HG02759 (cell line): ENCODE data around the gene SFR1.
"Not testable (repeated sequence)": the region's sequence is repeated elsewhere in the genome, so short reads cannot be mapped to it uniquely, and the experiment has no call there.

Source experiments
- ATAC-seq: cut with Tn5 transposase; IDR thresholded peaks from one replicate; pipeline ENCODE4 v1.9.1; 2021; ENCODE audit warnings: mild to moderate bottlenecking, moderate library complexity; ENCODE audit not compliant: unreplicated experiment

The SFR1 gene

DNA sequence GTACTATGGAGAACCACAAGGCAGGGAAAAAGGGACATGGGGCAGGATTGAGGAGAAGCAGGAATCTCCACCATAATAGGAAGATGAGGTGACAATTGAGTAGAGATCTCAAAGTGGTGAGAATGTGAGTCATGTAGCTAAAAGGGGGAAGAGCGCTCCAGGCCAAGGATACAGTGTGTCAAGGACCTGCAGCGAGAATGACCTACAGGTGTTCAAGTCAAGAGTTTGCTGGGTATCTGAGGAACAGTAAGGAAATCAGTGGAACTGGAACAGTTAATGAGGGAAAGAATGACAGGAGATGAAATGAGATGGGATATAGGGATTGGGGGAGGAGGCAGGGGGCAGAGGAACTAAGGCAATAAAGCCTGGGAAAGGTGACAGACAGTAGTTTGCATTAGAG is 33.6 kb downstream of the SFR1 start:
- no peak for ATAC-seq

DNA sequence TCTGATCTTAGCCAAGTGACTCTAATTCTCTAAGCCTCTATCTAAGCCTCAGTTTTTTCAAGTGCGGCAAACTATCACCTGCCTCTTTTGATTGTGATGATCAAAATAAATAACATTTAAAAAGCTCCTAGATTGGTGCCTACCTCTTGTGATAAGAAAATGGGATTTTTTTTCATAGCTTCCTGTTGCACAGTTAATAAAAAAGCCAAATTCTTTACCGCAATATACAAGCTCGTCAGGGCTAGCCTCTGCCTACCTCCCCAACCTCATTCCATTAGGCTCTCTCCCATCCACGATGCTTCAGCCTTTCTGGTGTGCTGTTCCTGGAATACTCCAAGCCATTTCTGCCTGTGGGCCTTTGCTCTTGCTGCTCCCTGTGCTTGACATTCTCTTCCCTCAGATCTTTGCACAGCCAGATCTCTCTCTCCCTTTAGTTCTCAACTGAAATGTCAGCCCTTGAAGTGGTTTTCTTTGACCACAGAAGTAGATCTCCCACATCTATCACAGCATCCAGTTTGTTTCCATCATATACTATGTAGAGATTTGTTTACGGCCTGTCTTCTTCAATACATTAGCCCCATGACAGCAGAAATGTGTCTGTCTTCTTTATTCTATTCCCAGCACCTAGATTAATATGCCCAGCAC is 48.8 kb downstream of the SFR1 start:
- no peak for ATAC-seq

DNA sequence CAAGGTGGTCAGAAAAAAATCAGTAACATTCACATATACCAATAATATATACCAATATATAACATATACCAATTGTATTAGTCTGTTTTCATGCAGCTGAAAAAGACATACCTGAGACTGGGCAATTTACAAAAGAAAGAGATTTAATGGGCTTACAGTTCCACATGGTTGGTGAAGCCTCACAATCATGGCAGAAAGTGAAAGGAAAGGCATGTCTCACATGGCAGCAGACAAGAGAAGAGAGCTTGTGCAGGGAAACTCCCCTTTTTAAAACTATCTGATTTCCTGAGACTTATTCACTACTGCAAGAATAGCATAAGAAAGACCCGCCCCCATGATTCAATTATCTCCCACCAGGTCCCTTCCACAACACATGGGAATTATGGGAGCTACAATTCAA is 52.2 kb downstream of the SFR1 start:
- ATAC-seq = not testable (repeated sequence)
